HG03378 (cell line): ENCODE data around the gene OTOGL.

Experiments used
- ATAC-seq: cut with Tn5 transposase; IDR thresholded peaks from one replicate; pipeline ENCODE4 v1.9.1; 2021; ENCODE audit warnings: mild to moderate bottlenecking, moderate library complexity; ENCODE audit not compliant: unreplicated experiment

The OTOGL gene

DNA sequence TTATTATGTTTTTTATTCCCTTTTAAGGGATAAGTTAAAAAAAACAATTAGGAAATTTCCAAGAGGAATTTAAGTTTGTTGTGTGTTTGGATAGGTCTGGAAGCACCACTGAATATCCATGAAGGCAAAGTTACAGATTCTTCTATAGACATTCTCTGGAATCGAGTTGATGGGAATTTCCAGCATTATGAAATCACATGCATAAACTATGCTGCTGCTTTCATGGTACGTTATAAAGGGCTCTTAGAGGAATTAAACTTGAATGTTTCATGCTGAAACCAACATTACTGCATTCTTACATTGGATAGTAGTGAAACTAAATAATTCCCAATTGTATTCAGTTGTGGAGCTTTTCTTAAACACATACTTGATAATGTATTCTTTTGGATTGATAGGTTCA, 323.2 kb downstream of the OTOGL start:
- no peak for ATAC-seq
